Measurements from ENCODE around the gene SETBP1. TPM values are rescaled to one million over a fixed set of nuclear protein-coding genes. Genes with fewer than 3 reads are reported as not detected.

The SETBP1 gene
- total RNA-seq, 4 donors from 2014 or later, result 16.2 to 33.6 (median 24.4) TPM

DNA sequence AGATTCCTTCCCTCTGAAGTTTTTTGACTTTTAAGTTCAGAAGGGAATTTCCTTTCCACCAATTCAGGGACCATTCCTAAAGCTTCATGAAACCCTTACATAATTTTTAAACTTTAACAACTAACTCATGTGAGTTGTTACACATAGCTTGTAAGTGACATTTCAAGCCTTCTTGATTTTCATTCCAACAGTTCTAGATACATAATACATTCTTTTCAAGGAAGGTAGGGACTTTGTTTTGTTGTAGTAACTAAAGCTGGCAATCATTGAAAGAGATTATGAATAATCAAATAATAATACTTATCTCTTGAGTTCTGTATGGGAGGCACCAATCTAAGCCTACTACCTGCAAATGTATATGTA is 45.4 kb downstream of the SETBP1 start:
- DNase-seq, result no peak
- Histone ChIP-seq H3K9me3 (no peaks in the 10 kb centered on the region), H3K4me3 (no peak overlapping the region), H3K36me3 (no peaks in the 10 kb centered on the region), H3K27me3 (no peaks in the 10 kb centered on the region), H3K27ac (peak overlapping the region; percentile 63 to 74 (median 70)), H3K4me1 (peaks cover 47 to 80% (median 48%) of the 10 kb centered on the region in 4 donors)
- no peak for TF ChIP-seq EP300 (IDR thresholded peaks at IDR 0.05; ENCODE audit: low read depth)
- TF ChIP-seq, protein P1, sequence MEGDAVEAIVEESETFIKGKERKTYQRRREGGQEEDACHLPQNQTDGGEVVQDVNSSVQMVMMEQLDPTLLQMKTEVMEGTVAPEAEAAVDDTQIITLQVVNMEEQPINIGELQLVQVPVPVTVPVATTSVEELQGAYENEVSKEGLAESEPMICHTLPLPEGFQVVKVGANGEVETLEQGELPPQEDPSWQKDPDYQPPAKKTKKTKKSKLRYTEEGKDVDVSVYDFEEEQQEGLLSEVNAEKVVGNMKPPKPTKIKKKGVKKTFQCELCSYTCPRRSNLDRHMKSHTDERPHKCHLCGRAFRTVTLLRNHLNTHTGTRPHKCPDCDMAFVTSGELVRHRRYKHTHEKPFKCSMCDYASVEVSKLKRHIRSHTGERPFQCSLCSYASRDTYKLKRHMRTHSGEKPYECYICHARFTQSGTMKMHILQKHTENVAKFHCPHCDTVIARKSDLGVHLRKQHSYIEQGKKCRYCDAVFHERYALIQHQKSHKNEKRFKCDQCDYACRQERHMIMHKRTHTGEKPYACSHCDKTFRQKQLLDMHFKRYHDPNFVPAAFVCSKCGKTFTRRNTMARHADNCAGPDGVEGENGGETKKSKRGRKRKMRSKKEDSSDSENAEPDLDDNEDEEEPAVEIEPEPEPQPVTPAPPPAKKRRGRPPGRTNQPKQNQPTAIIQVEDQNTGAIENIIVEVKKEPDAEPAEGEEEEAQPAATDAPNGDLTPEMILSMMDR (IDR thresholded peaks at IDR 0.05), result no peak
- TF ChIP-seq POLR2A (IDR thresholded peaks at IDR 0.05), result no peak
- no peak for TF ChIP-seq POLR2AphosphoS5 (IDR thresholded peaks at IDR 0.05)
- in situ Hi-C loops (cut with MboI; ENCODE audit: low pct_ligation_motif_present in 1 of 4, low pct_unique_long_range_greater_than_20kb in 1 of 4, low sequenced_read_pairs in 3 of 4) (no loop called here), intact Hi-C loops (cut with DNase I; ENCODE audit: low total_unique reads) (no loop called here)

DNA sequence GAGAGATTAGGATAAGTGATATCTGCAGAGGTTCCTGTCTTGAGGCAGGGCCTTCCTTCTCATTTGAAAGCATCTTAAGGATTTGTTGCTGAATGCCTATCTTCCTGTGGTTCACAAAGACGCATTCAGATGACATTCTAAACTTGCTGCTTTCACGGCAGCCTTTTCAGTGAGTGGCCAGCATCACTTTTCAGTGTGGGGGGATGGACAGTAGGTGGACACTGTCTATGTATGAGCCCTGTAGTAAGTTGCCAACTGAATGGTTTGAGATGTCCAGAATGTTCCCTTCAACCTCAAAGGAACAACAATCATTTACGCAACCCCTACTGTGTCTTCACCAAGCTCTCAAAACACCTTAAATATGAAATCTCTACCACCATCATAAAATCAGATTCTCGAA is 46.6 kb downstream of the SETBP1 start:
- TF ChIP-seq POLR2A (IDR thresholded peaks at IDR 0.05) (no peak), EP300 (IDR thresholded peaks at IDR 0.05; ENCODE audit: low read depth) (no peak), POLR2AphosphoS5 (IDR thresholded peaks at IDR 0.05) (no peak)
- TF ChIP-seq, protein P1 (IDR thresholded peaks at IDR 0.05), result no peak
- Histone ChIP-seq H3K4me3 (no peak overlapping the region), H3K27me3 (no peaks in the 10 kb centered on the region), H3K4me1 (peaks cover 49 to 89% (median 60%) of the 10 kb centered on the region in 4 donors), H3K9me3 (no peaks in the 10 kb centered on the region), H3K27ac (peak overlapping the region in 2 of 4 donors; percentile 5 to 17), H3K36me3 (no peaks in the 10 kb centered on the region)
- in situ Hi-C loops (cut with MboI; ENCODE audit: low pct_ligation_motif_present in 1 of 4, low pct_unique_long_range_greater_than_20kb in 1 of 4, low sequenced_read_pairs in 3 of 4), result no loop called here
- 88 to 94% methylated on average over 3 to 4 of the region's 4 CpGs for WGBS, 2 donors (ENCODE audit: low coverage in 1 of 2)
- intact Hi-C loops (cut with DNase I; ENCODE audit: low total_unique reads), result no loop called here
- DNase-seq, result no peak

DNA sequence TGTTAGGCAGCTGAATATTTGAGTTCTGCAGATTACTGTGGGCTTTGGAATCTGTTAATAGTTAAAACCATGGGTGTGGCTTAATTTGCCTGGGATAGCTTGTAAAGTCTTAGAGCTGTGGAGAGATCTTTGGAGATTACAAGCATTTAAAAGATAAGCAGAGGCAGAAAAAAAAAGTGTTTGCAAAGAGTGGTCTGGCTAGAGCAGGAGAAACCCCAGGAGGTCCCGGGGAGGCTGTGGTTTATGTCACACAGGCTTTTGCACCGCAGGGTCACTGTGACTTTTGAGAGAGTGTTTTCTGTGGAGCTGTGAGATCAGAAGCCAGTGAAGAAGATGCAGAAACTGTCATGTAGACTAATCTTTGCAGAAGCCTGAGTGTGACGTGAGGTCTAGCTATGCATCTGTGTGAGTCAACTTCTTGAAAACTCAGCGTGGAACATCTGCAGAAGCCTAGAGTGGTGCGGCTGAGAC is 49.0 kb downstream of the SETBP1 start:
- peaks cover 50 to 92% (median 53%) of the 10 kb centered on the region in 4 donors for H3K4me1 ChIP-seq
- no peaks in the 10 kb centered on the region for H3K36me3 ChIP-seq
- no peaks in the 10 kb centered on the region for H3K9me3 ChIP-seq
- H3K27me3 ChIP-seq, result no peaks in the 10 kb centered on the region
- in situ Hi-C loops (cut with MboI; ENCODE audit: low pct_ligation_motif_present in 1 of 4, low pct_unique_long_range_greater_than_20kb in 1 of 4, low sequenced_read_pairs in 3 of 4), result loop anchor here in 1 of 4 donors (10.0 kb wide), 1 partner anchor 65 kb away; no protein-coding TSS in a partner anchor
- no peak for DNase-seq
- H3K4me3 ChIP-seq, result no peak overlapping the region
- intact Hi-C loops (cut with DNase I; ENCODE audit: low total_unique reads), result no loop called here
- 7 to 22% methylated on average over 2 to 5 of the region's 5 CpGs for WGBS, 2 donors (ENCODE audit: low coverage in 1 of 2)
- H3K27ac ChIP-seq, result peak overlapping the region; percentile 48 to 74 (median 59)
- TF ChIP-seq, protein P1 (IDR thresholded peaks at IDR 0.05), result no peak
- TF ChIP-seq POLR2A (IDR thresholded peaks at IDR 0.05) (no peak), POLR2AphosphoS5 (IDR thresholded peaks at IDR 0.05) (no peak)

DNA sequence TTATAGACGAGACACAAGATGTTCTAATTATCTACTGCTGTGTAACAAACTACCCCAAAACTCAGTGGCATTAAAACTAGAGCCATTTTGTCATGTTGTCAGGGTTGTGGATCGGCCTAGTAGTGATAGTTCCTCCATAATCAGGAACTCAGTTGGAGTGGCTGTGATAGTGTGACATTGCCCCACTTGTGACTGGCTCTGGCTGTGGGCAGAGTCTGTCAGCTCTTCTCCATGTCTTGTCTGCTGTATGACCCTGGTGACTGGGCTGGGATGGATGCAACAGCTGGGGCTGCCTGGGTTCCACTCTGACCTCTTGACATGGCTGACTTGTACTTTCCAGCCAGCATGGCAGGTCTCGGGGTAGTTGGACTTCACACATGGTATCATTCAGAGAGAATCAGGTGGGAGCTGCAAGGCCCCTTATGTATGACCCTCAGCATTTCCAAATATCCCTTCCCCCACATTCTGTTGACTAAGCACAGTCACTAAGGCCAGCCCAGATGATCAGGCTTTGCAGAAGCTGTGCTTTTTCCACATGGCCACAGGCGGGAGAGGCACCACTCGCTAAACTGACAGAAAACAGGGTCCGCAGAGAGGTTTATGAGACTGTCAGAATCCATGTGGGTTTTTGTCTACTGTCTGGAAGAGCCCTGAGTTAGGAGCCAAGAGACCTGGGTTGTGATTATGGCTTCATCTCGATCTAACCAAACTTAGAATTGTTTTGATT is 50.3 kb downstream of the SETBP1 start:
- DNase-seq, result no peak
- intact Hi-C loops (cut with DNase I; ENCODE audit: low total_unique reads), result no loop called here
- in situ Hi-C loops (cut with MboI; ENCODE audit: low pct_ligation_motif_present in 1 of 4, low pct_unique_long_range_greater_than_20kb in 1 of 4, low sequenced_read_pairs in 3 of 4), result loop anchor here in 1 of 4 donors (10.0 kb wide), 1 partner anchor 64 kb away; no protein-coding TSS in a partner anchor
- TF ChIP-seq, protein P1 (IDR thresholded peaks at IDR 0.05), result no peak
- TF ChIP-seq EP300 (IDR thresholded peaks at IDR 0.05; ENCODE audit: low read depth) (no peak), POLR2AphosphoS5 (IDR thresholded peaks at IDR 0.05) (no peak), POLR2A (IDR thresholded peaks at IDR 0.05) (no peak)
- 78 to 80% methylated on average over 3 to 7 of the region's 7 CpGs for WGBS, 2 donors (ENCODE audit: low coverage in 1 of 2)
- Histone ChIP-seq H3K4me1 (peaks cover 39 to 83% (median 45%) of the 10 kb centered on the region in 4 donors), H3K36me3 (no peaks in the 10 kb centered on the region), H3K9me3 (no peaks in the 10 kb centered on the region), H3K27ac (peak overlapping the region; percentile 48 to 74 (median 59)), H3K27me3 (no peaks in the 10 kb centered on the region), H3K4me3 (no peak overlapping the region)
